GM23248 (cell line): Measurements from ENCODE around the gene SHISAL2B. TPM values are rescaled to one million over a fixed set of nuclear protein-coding genes. Genes with fewer than 3 reads are reported as not detected.

Experiments
- DNase-seq: peaks from one replicate; pipeline ENCODE4 v3.0.0-alpha.2; 2015
- H2AFZ ChIP-seq: fragments of 200-600 bp; sonication (generic); 2 replicates; pipeline ENCODE4 v1.6.1; 2016; ENCODE audit warnings: antibody characterized with exemption
- H3F3A ChIP-seq: fragments of 200-600 bp; sonication (generic); 2 replicates; pipeline ENCODE4 v1.6.1; 2016; ENCODE audit warnings: mild to moderate bottlenecking, antibody characterized with exemption, mixed run types; ENCODE audit not compliant: insufficient read depth
- H3K27ac ChIP-seq: fragments of 200-600 bp; sonication (generic); 2 replicates; pipeline ENCODE4 v1.5.1; 2016; ENCODE audit warnings: mild to moderate bottlenecking
- H3K27me3 ChIP-seq: fragments of 200-600 bp; sonication (generic); replicated peaks from 2 replicates; pipeline ENCODE4 v1.6.1; 2016; ENCODE audit warnings: mild to moderate bottlenecking; ENCODE audit not compliant: insufficient read depth
- H3K36me3 ChIP-seq: fragments of 200-600 bp; sonication (generic); 2 replicates; pipeline ENCODE4 v1.6.1; 2016; ENCODE audit warnings: low read depth, mild to moderate bottlenecking
- H3K4me1 ChIP-seq: fragments of 200-600 bp; sonication (generic); 2 replicates; pipeline ENCODE4 v1.6.1; 2016; ENCODE audit warnings: mild to moderate bottlenecking; ENCODE audit not compliant: insufficient read depth
- H3K4me2 ChIP-seq: fragments of 200-600 bp; sonication (generic); one replicate; pipeline ENCODE4 v1.6.1; 2016; ENCODE audit warnings: mild to moderate bottlenecking; ENCODE audit not compliant: unreplicated experiment
- H3K4me3 ChIP-seq: fragments of 200-600 bp; sonication (generic); 2 replicates; pipeline ENCODE4 v1.5.1; 2016; ENCODE audit warnings: mild to moderate bottlenecking
- H3K79me2 ChIP-seq: fragments of 200-600 bp; sonication (generic); 2 replicates; pipeline ENCODE4 v1.6.1; 2016; ENCODE audit warnings: mild to moderate bottlenecking; ENCODE audit not compliant: insufficient read depth
- H3K9ac ChIP-seq: fragments of 200-600 bp; sonication (generic); 2 replicates; pipeline ENCODE4 v1.6.1; 2016; ENCODE audit warnings: mild to moderate bottlenecking
- H3K9me2 ChIP-seq: fragments of 200-600 bp; sonication (generic); 2 replicates; pipeline ENCODE4 v1.6.1; 2016; ENCODE audit warnings: mixed run types, mild to moderate bottlenecking, moderate library complexity; ENCODE audit not compliant: insufficient read depth
- H3K9me3 ChIP-seq: fragments of 200-600 bp; sonication (generic); one replicate; pipeline ENCODE4 v1.6.1; 2017; ENCODE audit warnings: low read depth
- H4K20me1 ChIP-seq: fragments of 200-600 bp; sonication (generic); 2 replicates; pipeline ENCODE4 v1.6.0; 2016; ENCODE audit not compliant: insufficient read depth
- EZH2 ChIP-seq: fragments of 200-600 bp; sonication (generic); IDR thresholded peaks from 2 replicates; pipeline ENCODE4 v1.6.1; 2018; ENCODE audit warnings: antibody characterized with exemption, mild to moderate bottlenecking; ENCODE audit not compliant: insufficient read depth, poor library complexity, severe bottlenecking
- EZH2phosphoT487 ChIP-seq: fragments of 200-600 bp; sonication (generic); IDR thresholded peaks from 2 replicates; pipeline ENCODE4 v1.6.1; 2018; ENCODE audit warnings: antibody characterized with exemption, moderate library complexity, mild to moderate bottlenecking, low read depth; ENCODE audit not compliant: insufficient read depth
- WGBS, 2 experiments: methylation state at CpG; one replicate each; pipeline ENCODE4 v1.1.6; 2015 to 2017; ENCODE audit warnings: low lambda C conversion rate in 2 of 2, low coverage in 1 of 2; ENCODE audit errors: missing lambda C conversion rate in 2 of 2; 5-methylcytosine and 5-hydroxymethylcytosine counted together
- in situ Hi-C: fragments of 300-500 bp; cut with MboI; formaldehyde crosslinking; loops from 2 replicates; pipeline ENCODE4 v1.15.0; 2020
- polyA plus RNA-seq: library from polyadenylated mRNA; unstranded; fragments of >200 nt; fragmentation: Nextera tagmentation; extraction: Ambion mirVana; gene quantifications from 2 replicates; pipeline ENCODE4 v1.2.1, GENCODE V29; 2016
- total RNA-seq: library from RNA; depleted of rRNA; stranded (reverse); fragments of >200 nt; shearing (Covaris generic); gene quantifications from 2 replicates; pipeline ENCODE4 v1.2.3, GENCODE V29; 2014; rRNA removed

SHISAL2B gene
- total RNA-seq (not detected in 2 replicates), polyA plus RNA-seq (not detected in 2 replicates)

DNA sequence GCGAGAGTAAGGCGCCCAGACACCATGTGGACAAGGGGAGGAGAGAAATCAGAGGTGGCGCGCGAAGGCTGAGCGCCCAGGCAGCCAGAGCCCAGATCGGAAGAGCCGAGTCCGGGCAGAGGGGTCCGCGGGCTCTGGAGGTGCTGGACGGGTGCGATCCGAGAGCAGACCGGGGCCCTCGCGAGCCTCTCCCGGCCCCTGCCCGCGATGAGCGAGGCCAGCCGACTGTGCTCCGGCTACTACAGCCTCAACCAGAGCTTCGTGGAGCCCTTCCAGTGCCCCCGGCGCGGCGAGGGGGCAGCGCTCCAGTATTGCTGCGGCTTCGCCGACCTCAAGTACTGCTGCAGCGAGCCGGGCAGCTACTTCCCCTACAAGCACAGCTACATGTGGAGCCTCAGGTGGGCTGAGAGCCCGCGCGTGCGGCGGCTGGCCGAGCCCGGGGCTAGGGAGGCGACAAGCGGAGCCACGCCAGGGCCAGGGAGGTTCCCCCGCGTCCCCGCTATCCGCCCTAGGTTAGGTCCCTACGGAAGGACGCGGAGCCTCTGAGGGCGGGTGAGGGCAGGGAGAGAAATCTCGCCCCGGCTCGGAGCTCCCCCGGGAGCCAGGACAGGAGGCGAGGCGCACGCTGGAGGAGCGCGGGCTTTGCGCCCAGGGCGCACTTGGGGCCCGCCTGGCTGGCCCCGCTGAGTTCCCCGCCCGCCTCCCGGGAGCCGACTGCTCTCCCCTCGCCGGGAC, at the start of gene SHISAL2B:
Gene SHISAL2B, plus strand, starts transcription at position 87 of the 735 bp plus-strand sequence. Its CDS starts 121 bp downstream, at position 208.
- TF ChIP-seq EZH2: no peak
- no peak for TF ChIP-seq EZH2phosphoT487
- peak within 1 kb of the TSS; percentile 56 for H2AFZ ChIP-seq
- no peaks in the 10 kb centered on the region for H3K36me3 ChIP-seq
- H4K20me1 ChIP-seq: no peaks in the 10 kb centered on the region
- H3K27me3 ChIP-seq: peaks cover 56% of the 10 kb centered on the region
- H3K9ac ChIP-seq: no peak within 1 kb of the TSS
- no peaks in the 10 kb centered on the region for H3K9me2 ChIP-seq
- DNase-seq: peak; percentile 31
- no peaks in the 10 kb centered on the region for H3K9me3 ChIP-seq
- 3 to 4% methylated on average over 44 to 63 of the region's 71 CpGs for WGBS, 2 experiments
- H3K4me1 ChIP-seq: no peaks in the 10 kb centered on the region
- H3K4me3 ChIP-seq: peak within 1 kb of the TSS; percentile 52
- H3K4me2 ChIP-seq: peak within 1 kb of the TSS; percentile 71
- H3F3A ChIP-seq: no peaks in the 10 kb centered on the region
- no peak within 1 kb of the TSS for H3K27ac ChIP-seq
- H3K79me2 ChIP-seq: no peaks in the 10 kb centered on the region
- in situ Hi-C loops: no loop called here

GRCh38 chr5:64644831-64645230, 45.5 kb upstream of the SHISAL2B start:
- Histone ChIP-seq H3K4me2 (no peak overlapping the region), H3K36me3 (no peaks in the 10 kb centered on the region), H3K9me3 (no peaks in the 10 kb centered on the region), H3K27ac (no peak overlapping the region), H3K79me2 (no peaks in the 10 kb centered on the region), H3K4me3 (no peak overlapping the region), H3F3A (no peaks in the 10 kb centered on the region), H3K27me3 (no peaks in the 10 kb centered on the region), H2AFZ (no peak overlapping the region), H3K4me1 (no peaks in the 10 kb centered on the region), H3K9me2 (no peaks in the 10 kb centered on the region), H3K9ac (no peak overlapping the region), H4K20me1 (no peaks in the 10 kb centered on the region)
- in situ Hi-C loops: loop anchor here (25.0 kb wide), 1 partner anchor 842 kb away; the partner anchor contains the start of gene ADAMTS6
- DNase-seq: no peak
- TF ChIP-seq EZH2phosphoT487 (no peak), EZH2 (no peak)

- in situ Hi-C loops: loop anchor here (25.0 kb wide), 1 partner anchor 841 kb away; the partner anchor contains the start of gene ADAMTS6
- no peaks in the 10 kb centered on the region for H3K9me3 ChIP-seq
- H3K27ac ChIP-seq: no peak overlapping the region
- H3K27me3 ChIP-seq: no peaks in the 10 kb centered on the region
- H3F3A ChIP-seq: no peaks in the 10 kb centered on the region
- no peaks in the 10 kb centered on the region for H4K20me1 ChIP-seq
- WGBS, 2 experiments: 68 to 69% methylated on average over 3 of the region's 3 CpGs
- H3K36me3 ChIP-seq: no peaks in the 10 kb centered on the region
- H3K4me1 ChIP-seq: no peaks in the 10 kb centered on the region
- H3K79me2 ChIP-seq: no peaks in the 10 kb centered on the region
- no peak for DNase-seq
- H3K4me3 ChIP-seq: no peak overlapping the region
- TF ChIP-seq EZH2 (no peak), EZH2phosphoT487 (no peak)
- H2AFZ ChIP-seq: no peak overlapping the region
- no peak overlapping the region for H3K9ac ChIP-seq
- no peak overlapping the region for H3K4me2 ChIP-seq
- no peaks in the 10 kb centered on the region for H3K9me2 ChIP-seq
Observed at GRCh38 chr5:64646169-64646568, 44.1 kb upstream of the SHISAL2B start.

GRCh38 chr5:64649512-64649911, 40.8 kb upstream of the SHISAL2B start:
- H3K9me3 ChIP-seq: no peaks in the 10 kb centered on the region
- TF ChIP-seq EZH2 (no peak), EZH2phosphoT487 (no peak)
- no peak overlapping the region for H3K4me3 ChIP-seq
- no peaks in the 10 kb centered on the region for H3K79me2 ChIP-seq
- H3F3A ChIP-seq: no peaks in the 10 kb centered on the region
- no peak overlapping the region for H3K9ac ChIP-seq
- H4K20me1 ChIP-seq: no peaks in the 10 kb centered on the region
- H2AFZ ChIP-seq: no peak overlapping the region
- 39 to 41% methylated on average over 2 of the region's 2 CpGs for WGBS, 2 experiments
- no peak overlapping the region for H3K27ac ChIP-seq
- no peaks in the 10 kb centered on the region for H3K36me3 ChIP-seq
- no peak for DNase-seq
- in situ Hi-C loops: loop anchor here (25.0 kb wide), 1 partner anchor 838 kb away; the partner anchor contains the start of gene ADAMTS6
- no peaks in the 10 kb centered on the region for H3K27me3 ChIP-seq
- no peak overlapping the region for H3K4me2 ChIP-seq
- no peaks in the 10 kb centered on the region for H3K9me2 ChIP-seq
- no peaks in the 10 kb centered on the region for H3K4me1 ChIP-seq
